CD4-positive, CD25-positive, alpha-beta regulatory T cell (primary cell): ENCODE results near the gene CAMTA1. TPM values are rescaled to one million over a fixed set of nuclear protein-coding genes. Genes with fewer than 3 reads are reported as not detected.

Experiments used
- ATAC-seq, 2 donors: fragments of 150-1000 bp; cut with Tn5 transposase; one replicate each; pipeline ENCODE4 v1.10.0; 2021; ENCODE audit warnings: low read depth in 2 of 2, moderate number of reproducible peaks in 2 of 2, moderate library complexity in 1 of 2
- DNase-seq, 3 donors: peaks; one replicate each; pipeline versions ENCODE4 v3.0.0 to v3.0.0-alpha.2; 2012 to 2022; ENCODE audit warnings: mixed read lengths in 1 of 3
- H3K27ac ChIP-seq: one replicate; pipeline ENCODE4 v1.7.0; 2013; ENCODE audit warnings: mild to moderate bottlenecking, low read length; ENCODE audit not compliant: insufficient read depth, poor library complexity, severe bottlenecking
- H3K27me3 ChIP-seq: one replicate; pipeline ENCODE4 v1.7.0; 2013; ENCODE audit warnings: low read length; ENCODE audit not compliant: control insufficient read depth, insufficient read depth
- H3K36me3 ChIP-seq: one replicate; pipeline ENCODE4 v1.7.0; 2013; ENCODE audit warnings: mild to moderate bottlenecking, low read length, moderate library complexity; ENCODE audit not compliant: control insufficient read depth, insufficient read depth
- H3K4me1 ChIP-seq: 2 replicates; pipeline ENCODE4 v1.7.0; 2013; ENCODE audit warnings: mild to moderate bottlenecking, low read length; ENCODE audit not compliant: insufficient read depth, control insufficient read depth, poor library complexity, severe bottlenecking
- H3K4me3 ChIP-seq: one replicate; pipeline ENCODE4 v1.7.0; 2013; ENCODE audit warnings: low read depth, mild to moderate bottlenecking, low read length, moderate library complexity
- H3K9me3 ChIP-seq, 2 experiments: 1 replicate in 1 of 2; 2 replicates in 1 of 2; pipeline ENCODE4 v1.7.0; 2013; ENCODE audit warnings: low read length in 2 of 2, mild to moderate bottlenecking in 1 of 2, moderate library complexity in 1 of 2; ENCODE audit not compliant: control insufficient read depth in 2 of 2
- H3K27ac Mint-ChIP-seq, 3 donors: one replicate each; pipeline ENCODE4 v1.8.0; 2020 to 2022; ENCODE audit warnings: mild to moderate bottlenecking in 3 of 3, mixed read lengths in 3 of 3, moderate library complexity in 2 of 3
- H3K27me3 Mint-ChIP-seq: one replicate; pipeline ENCODE4 v1.8.0; 2022; ENCODE audit warnings: mild to moderate bottlenecking, mixed read lengths
- H3K36me3 Mint-ChIP-seq: one replicate; pipeline ENCODE4 v1.8.0; 2020; ENCODE audit warnings: mixed read lengths
- H3K4me1 Mint-ChIP-seq, 4 donors: one replicate each; pipeline ENCODE4 v1.8.0; 2020 to 2022; ENCODE audit warnings: mixed read lengths in 4 of 4, mild to moderate bottlenecking in 1 of 4
- H3K4me3 Mint-ChIP-seq, 4 donors: one replicate each; pipeline ENCODE4 v1.8.0; 2020 to 2022; ENCODE audit warnings: mild to moderate bottlenecking in 4 of 4, mixed read lengths in 4 of 4, moderate library complexity in 3 of 4
- H3K9me3 Mint-ChIP-seq, 7 donors: one replicate each; pipeline ENCODE4 v1.8.0; 2020 to 2022; ENCODE audit warnings: mixed read lengths in 7 of 7, mild to moderate bottlenecking in 3 of 7, moderate library complexity in 2 of 7
- polyA plus RNA-seq, 4 donors: library from polyadenylated mRNA; unstranded; fragments of 300-500 nt; fragmentation: Illumina TruSeq; gene quantifications; one replicate each; pipeline ENCODE4 v1.2.3, GENCODE V29; 2021
- total RNA-seq: library from RNA; stranded (reverse); gene quantifications from one replicate; pipeline ENCODE4 v1.2.3, GENCODE V29; 2022

The CAMTA1 gene
- total and polyA plus RNA-seq, 5 donors from 2014 or later = 48.8 to 112 (median 80.0) TPM

DNA sequence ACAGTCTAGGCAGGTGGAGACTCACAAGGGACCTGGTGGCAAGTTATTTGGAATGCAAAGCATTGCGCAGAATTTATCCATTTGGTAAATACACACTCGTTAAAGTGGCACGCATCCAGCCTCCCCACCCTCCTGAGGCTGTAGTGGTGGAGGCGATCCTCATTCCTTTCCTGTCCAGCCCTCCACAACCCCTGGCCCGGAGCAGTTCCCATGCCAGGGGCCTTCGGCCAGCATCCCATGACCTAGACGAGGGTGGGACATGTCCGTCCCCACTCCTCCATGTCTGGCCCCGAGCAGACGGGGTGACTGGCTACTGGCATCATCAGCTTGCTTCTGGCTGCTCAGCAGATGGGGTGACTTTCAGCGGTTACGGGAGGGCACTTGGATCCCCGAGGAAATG lies 704.3 kb downstream of the CAMTA1 start:
- H3K4me3 ChIP-seq = no peak overlapping the region
- H3K4me1 Mint-ChIP-seq = no peaks in the 10 kb centered on the region
- H3K9me3 ChIP-seq = no peaks in the 10 kb centered on the region
- peaks cover 0 to 2% (median 0%) of the 10 kb centered on the region in 7 donors for H3K9me3 Mint-ChIP-seq
- no peak overlapping the region for H3K27ac ChIP-seq
- no peaks in the 10 kb centered on the region for H3K36me3 Mint-ChIP-seq
- H3K36me3 ChIP-seq = no peaks in the 10 kb centered on the region
- no peak overlapping the region for H3K4me3 Mint-ChIP-seq
- DNase-seq = no peak
- no peak overlapping the region for H3K27ac Mint-ChIP-seq
- no peak for ATAC-seq
- no peaks in the 10 kb centered on the region for H3K27me3 Mint-ChIP-seq
- no peaks in the 10 kb centered on the region for H3K4me1 ChIP-seq
- H3K27me3 ChIP-seq = no peaks in the 10 kb centered on the region

DNA sequence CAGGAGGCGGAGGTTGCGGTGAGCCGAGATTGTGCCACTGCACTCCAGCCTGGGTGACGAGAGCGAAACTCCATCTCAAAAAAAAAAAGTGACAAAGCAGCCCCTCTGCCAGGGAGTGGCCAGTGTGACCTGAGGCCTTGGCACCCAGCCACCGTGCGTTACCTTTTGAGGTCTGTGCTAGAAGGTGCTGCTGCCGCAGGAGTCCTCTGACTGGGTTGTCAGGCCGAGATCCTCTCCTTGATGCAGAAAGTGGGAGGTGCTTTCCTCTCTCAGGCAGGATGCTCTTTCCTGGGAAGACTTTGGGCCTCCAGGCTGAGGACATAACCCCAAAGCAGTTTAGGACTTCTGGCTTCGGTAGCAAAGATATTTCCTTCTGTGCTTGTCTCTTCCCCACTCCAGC lies 705.3 kb downstream of the CAMTA1 start:
- Mint-ChIP-seq H3K27ac (no peak overlapping the region), H3K9me3 (peaks cover 0 to 2% (median 0%) of the 10 kb centered on the region in 7 donors), H3K4me1 (no peaks in the 10 kb centered on the region), H3K27me3 (no peaks in the 10 kb centered on the region), H3K4me3 (no peak overlapping the region), H3K36me3 (no peaks in the 10 kb centered on the region)
- H3K9me3 ChIP-seq = no peaks in the 10 kb centered on the region
- H3K4me3 ChIP-seq = no peak overlapping the region
- DNase-seq = no peak
- H3K27ac ChIP-seq = no peak overlapping the region
- no peaks in the 10 kb centered on the region for H3K27me3 ChIP-seq
- no peak for ATAC-seq
- no peaks in the 10 kb centered on the region for H3K4me1 ChIP-seq
- no peaks in the 10 kb centered on the region for H3K36me3 ChIP-seq

- H3K36me3 Mint-ChIP-seq = no peaks in the 10 kb centered on the region
- H3K4me1 Mint-ChIP-seq = no peaks in the 10 kb centered on the region
- ATAC-seq (no peak), DNase-seq (no peak)
- Histone ChIP-seq H3K36me3 (no peaks in the 10 kb centered on the region), H3K27ac (no peak overlapping the region), H3K27me3 (no peaks in the 10 kb centered on the region), H3K4me3 (no peak overlapping the region), H3K4me1 (no peaks in the 10 kb centered on the region), H3K9me3 (no peaks in the 10 kb centered on the region)
- peaks cover 0 to 2% (median 0%) of the 10 kb centered on the region in 7 donors for H3K9me3 Mint-ChIP-seq
- no peaks in the 10 kb centered on the region for H3K27me3 Mint-ChIP-seq
- H3K27ac Mint-ChIP-seq = no peak overlapping the region
- no peak overlapping the region for H3K4me3 Mint-ChIP-seq
These were observed 706.0 kb downstream of the CAMTA1 start for GRCh38 chr1:7491109-7491817.

- H3K4me3 ChIP-seq = no peak overlapping the region
- H3K36me3 ChIP-seq = no peaks in the 10 kb centered on the region
- DNase-seq (no peak), ATAC-seq (no peak)
- H3K27ac ChIP-seq = no peak overlapping the region
- Mint-ChIP-seq H3K36me3 (no peaks in the 10 kb centered on the region), H3K27me3 (no peaks in the 10 kb centered on the region), H3K4me1 (no peaks in the 10 kb centered on the region), H3K9me3 (peaks cover 0 to 2% (median 0%) of the 10 kb centered on the region in 7 donors), H3K4me3 (no peak overlapping the region), H3K27ac (no peak overlapping the region)
- no peaks in the 10 kb centered on the region for H3K27me3 ChIP-seq
- no peaks in the 10 kb centered on the region for H3K9me3 ChIP-seq
- H3K4me1 ChIP-seq = no peaks in the 10 kb centered on the region
These were observed 706.5 kb downstream of the CAMTA1 start for GRCh38 chr1:7491818-7492173.

DNA sequence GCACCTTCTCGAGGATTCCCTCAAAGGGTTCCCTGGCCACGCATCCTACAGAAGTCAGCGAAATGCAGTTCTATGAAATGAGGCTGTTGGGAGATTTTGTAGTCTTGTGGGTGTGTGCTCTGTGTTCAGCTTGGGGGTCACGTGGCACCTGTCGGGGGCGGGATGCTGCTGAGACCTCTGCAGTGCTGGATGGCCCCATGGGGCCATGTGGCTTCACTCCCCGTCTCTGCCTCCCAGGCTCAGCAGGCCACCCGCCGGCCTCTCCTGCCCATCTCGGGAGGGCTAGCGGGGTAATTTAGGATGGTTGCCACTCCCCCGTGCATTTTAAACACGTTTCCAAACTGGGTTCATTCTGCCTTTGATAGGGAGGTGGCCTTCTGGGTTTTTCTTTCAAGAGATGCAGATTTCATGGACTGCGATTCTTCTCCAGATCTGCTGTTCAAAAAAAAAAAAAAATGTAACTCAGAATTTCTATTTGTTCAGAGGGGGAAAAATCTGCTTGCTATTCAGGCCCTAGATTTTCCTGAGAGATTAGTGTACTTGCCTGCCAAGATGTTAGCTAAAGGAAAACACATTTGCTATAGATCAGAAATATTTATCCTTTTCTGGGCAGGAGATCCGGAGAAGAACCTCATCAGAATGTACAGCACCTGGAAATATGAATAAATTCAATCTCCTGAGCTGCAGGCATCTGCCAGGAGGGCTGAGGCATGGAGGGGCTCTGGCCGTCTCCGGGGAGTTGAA lies 708.6 kb downstream of the CAMTA1 start:
- H3K9me3 ChIP-seq = no peaks in the 10 kb centered on the region
- H3K9me3 Mint-ChIP-seq = peaks cover 0 to 2% (median 0%) of the 10 kb centered on the region in 7 donors
- no peak for ATAC-seq
- no peaks in the 10 kb centered on the region for H3K4me1 ChIP-seq
- no peaks in the 10 kb centered on the region for H3K27me3 Mint-ChIP-seq
- no peak overlapping the region for H3K27ac ChIP-seq
- no peaks in the 10 kb centered on the region for H3K27me3 ChIP-seq
- no peak for DNase-seq
- no peak overlapping the region for H3K4me3 ChIP-seq
- H3K4me1 Mint-ChIP-seq = no peaks in the 10 kb centered on the region
- H3K36me3 Mint-ChIP-seq = no peaks in the 10 kb centered on the region
- no peaks in the 10 kb centered on the region for H3K36me3 ChIP-seq
- H3K27ac Mint-ChIP-seq = no peak overlapping the region
- no peak overlapping the region for H3K4me3 Mint-ChIP-seq

- no peak overlapping the region for H3K4me3 ChIP-seq
- no peaks in the 10 kb centered on the region for H3K36me3 ChIP-seq
- ATAC-seq (no peak), DNase-seq (no peak)
- no peak overlapping the region for H3K4me3 Mint-ChIP-seq
- H3K27me3 ChIP-seq = no peaks in the 10 kb centered on the region
- H3K9me3 ChIP-seq = no peaks in the 10 kb centered on the region
- H3K27ac ChIP-seq = no peak overlapping the region
- no peaks in the 10 kb centered on the region for H3K27me3 Mint-ChIP-seq
- no peaks in the 10 kb centered on the region for H3K36me3 Mint-ChIP-seq
- no peaks in the 10 kb centered on the region for H3K4me1 Mint-ChIP-seq
- H3K4me1 ChIP-seq = no peaks in the 10 kb centered on the region
- no peak overlapping the region for H3K27ac Mint-ChIP-seq
- H3K9me3 Mint-ChIP-seq = peaks cover 0 to 2% (median 0%) of the 10 kb centered on the region in 7 donors
These were observed 710.7 kb downstream of the CAMTA1 start for GRCh38 chr1:7495962-7496361.

DNA sequence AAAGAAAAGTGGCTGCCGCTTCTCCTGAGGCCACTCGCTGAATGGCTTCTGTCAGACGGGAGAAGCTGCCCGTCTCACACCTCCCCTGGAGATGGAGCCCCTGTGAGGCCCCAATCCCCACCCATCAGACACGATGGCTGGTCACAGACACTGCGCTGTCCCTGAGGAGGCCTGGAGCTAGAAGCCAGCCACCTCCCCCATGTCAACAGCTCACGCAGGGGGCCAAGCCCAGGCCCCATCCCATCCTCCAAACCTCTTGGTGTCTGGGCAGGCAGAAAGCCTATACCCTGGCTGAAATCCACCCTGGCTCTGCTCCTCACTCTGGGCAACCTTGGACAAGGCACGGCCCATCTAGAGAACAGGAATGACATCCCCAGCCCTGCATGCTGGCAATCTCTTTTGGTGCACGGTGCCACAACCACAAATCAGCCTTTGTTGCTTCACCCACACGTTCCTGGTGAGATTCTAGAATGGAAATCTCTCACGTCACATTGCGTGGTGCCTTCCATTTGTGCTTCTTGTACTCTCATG lies 711.9 kb downstream of the CAMTA1 start:
- Mint-ChIP-seq H3K27ac (no peak overlapping the region), H3K36me3 (no peaks in the 10 kb centered on the region), H3K4me1 (no peaks in the 10 kb centered on the region), H3K9me3 (peaks cover 0 to 2% (median 0%) of the 10 kb centered on the region in 7 donors), H3K27me3 (no peaks in the 10 kb centered on the region), H3K4me3 (no peak overlapping the region)
- no peaks in the 10 kb centered on the region for H3K9me3 ChIP-seq
- no peaks in the 10 kb centered on the region for H3K36me3 ChIP-seq
- no peaks in the 10 kb centered on the region for H3K27me3 ChIP-seq
- ATAC-seq (no peak), DNase-seq (no peak)
- no peak overlapping the region for H3K27ac ChIP-seq
- no peaks in the 10 kb centered on the region for H3K4me1 ChIP-seq
- no peak overlapping the region for H3K4me3 ChIP-seq
